ENCODE measurements around the gene MYH10.

Gene MYH10

DNA sequence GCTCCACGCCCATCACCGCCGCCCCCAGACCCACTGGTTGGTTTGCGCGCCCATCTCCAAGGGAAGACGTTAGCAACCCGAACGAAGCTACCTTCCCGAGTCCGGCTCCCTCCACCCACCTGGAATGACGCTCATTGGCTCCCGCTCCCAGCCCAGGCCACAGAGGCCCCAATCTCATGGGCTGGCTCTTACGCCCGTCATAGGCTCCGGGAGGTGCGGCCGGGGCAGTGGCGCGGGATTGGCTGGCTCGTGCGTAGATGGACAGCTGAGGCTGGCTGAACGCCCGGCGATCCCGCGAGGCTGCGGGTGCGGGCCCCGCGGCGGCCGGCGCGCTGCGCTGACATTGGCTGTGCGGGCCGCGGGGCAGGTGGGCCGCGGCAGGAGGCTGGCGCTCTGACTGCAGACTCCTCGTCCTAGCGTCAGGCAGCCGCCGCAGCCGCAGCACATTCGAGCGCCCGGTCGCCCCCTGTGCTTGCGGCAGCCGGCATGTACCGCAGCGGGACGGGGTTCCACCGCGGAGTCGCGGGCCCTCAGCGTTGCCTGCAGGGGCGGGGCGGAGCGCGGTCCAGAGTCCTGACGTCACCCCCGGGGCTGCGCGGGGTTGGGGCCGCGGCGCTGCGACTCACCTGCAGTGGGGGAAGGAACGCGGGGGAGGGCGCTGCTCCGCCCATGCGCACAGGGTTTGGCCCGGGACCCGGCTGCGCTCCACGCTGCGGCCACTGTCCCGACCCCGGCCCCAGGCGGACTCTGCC is 453 bp upstream of the MYH10 start:
- peak overlapping the region; percentile 84 for H2BK5ac ChIP-seq (ENCODE audit: low read depth, low read length, poor library complexity, severe bottlenecking)
- peak overlapping the region in 1 of 2 experiments; percentile 7 for H3K4ac ChIP-seq (ENCODE audit: low read depth in 1 of 2, low read length in 2 of 2)
- H2BK120ac ChIP-seq (ENCODE audit: low read depth, low read length): no peak overlapping the region
- no peaks in the 10 kb centered on the region for H3K27me3 ChIP-seq (ENCODE audit: control insufficient read depth in 1 of 2, insufficient read depth in 1 of 2, low read length in 2 of 2)
- peak overlapping the region in 1 of 2 experiments; percentile 66 for H2BK12ac ChIP-seq (ENCODE audit: low read length in 2 of 2)
- peak overlapping the region; percentile 82 for H4K8ac ChIP-seq (ENCODE audit: low read length)
- H3K4me3 ChIP-seq (ENCODE audit: insufficient read depth in 1 of 2, low read depth in 1 of 2, low read length in 2 of 2): peak overlapping the region; percentile 94 to 95
- H3K14ac ChIP-seq (ENCODE audit: low read length in 2 of 2): no peak overlapping the region
- WGBS: under 1% methylated on average over 71 of the region's 85 CpGs
- no peak overlapping the region for H2BK15ac ChIP-seq (ENCODE audit: low read depth, poor library complexity, severe bottlenecking)
- no peaks in the 10 kb centered on the region for H3K79me1 ChIP-seq (replicated peaks; ENCODE audit: low read length, poor library complexity, severe bottlenecking)
- peaks cover 6% of the 10 kb centered on the region for H3K4me1 ChIP-seq (ENCODE audit: control insufficient read depth, insufficient read depth, low read depth, low read length)
- H2AK5ac ChIP-seq (ENCODE audit: low read length, severe bottlenecking): no peak overlapping the region
- DNase-seq: peak; percentile 100
- H3K18ac ChIP-seq (ENCODE audit: low read depth in 1 of 2, low read length in 2 of 2): peak overlapping the region; percentile 77 to 89
- peak overlapping the region; percentile 93 for H3K4me2 ChIP-seq (ENCODE audit: low read length, poor library complexity, severe bottlenecking)
- peak overlapping the region; percentile 90 for H2AFZ ChIP-seq (ENCODE audit: low read depth, low read length)
- H3K23ac ChIP-seq (ENCODE audit: low read length in 2 of 2): peak overlapping the region in 1 of 2 experiments; percentile 57
- H4K91ac ChIP-seq (ENCODE audit: low read length): peak overlapping the region; percentile 27
- peaks cover 0 to 2% of the 10 kb centered on the region in 2 experiments for H3K36me3 ChIP-seq (ENCODE audit: control insufficient read depth in 1 of 2, insufficient read depth in 2 of 2, low read depth in 1 of 2, low read length in 2 of 2)
- peak overlapping the region; percentile 92 for H3K9ac ChIP-seq (ENCODE audit: low read length)
- no peaks in the 10 kb centered on the region for H3K9me3 ChIP-seq (ENCODE audit: control insufficient read depth, low read length)
- peak overlapping the region; percentile 52 for H3K27ac ChIP-seq (ENCODE audit: low read length, poor library complexity, severe bottlenecking)

DNA sequence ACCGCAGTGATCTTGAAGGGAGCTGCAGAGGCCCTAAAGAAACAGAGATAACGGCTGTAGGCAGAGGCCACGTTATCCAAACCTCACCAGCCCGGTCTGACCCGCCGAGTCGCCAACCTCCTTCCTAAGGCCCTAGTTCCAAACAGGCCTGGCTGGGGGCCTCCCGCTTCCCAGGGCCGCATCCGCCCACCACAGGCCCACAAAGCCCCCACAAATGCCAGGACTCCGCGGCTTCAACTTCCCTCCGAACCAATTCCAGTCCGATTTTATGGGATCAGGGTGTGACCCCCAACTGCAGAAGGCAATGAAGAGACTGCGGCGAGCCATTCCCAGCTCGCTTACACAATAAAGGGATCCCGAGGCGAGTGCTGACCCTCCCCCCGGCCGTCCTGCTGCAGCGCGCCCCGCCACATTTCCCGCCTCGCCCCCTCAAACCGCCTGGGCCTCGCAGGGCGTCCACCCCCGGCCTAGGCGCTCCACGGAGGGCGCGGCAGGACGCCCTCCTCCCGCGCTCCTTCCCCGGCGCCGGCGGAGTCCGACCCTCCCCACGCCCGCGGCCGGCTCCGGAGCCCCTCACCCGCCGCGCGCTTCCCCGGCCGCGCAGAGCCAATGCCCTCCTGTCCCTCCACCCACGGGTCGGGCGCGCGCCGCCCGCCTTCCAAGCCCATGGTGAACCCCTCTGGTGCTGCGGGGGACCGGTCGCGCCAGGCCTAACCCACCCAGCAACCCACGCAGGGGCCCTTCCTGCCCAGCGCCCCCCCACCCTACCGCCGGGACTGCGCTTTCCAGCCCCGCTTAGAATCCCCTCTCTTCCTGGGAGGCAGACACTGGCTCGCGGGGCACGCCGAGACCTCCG is 926 bp downstream of the MYH10 start:
- H3K14ac ChIP-seq (ENCODE audit: low read length in 2 of 2): peak overlapping the region in 1 of 2 experiments; percentile 97
- H3K4me2 ChIP-seq (ENCODE audit: low read length, poor library complexity, severe bottlenecking): peak overlapping the region; percentile 83
- peaks cover 0 to 2% of the 10 kb centered on the region in 2 experiments for H3K36me3 ChIP-seq (ENCODE audit: control insufficient read depth in 1 of 2, insufficient read depth in 2 of 2, low read depth in 1 of 2, low read length in 2 of 2)
- peaks cover 6% of the 10 kb centered on the region for H3K4me1 ChIP-seq (ENCODE audit: control insufficient read depth, insufficient read depth, low read depth, low read length)
- DNase-seq: peak; percentile 58
- no peaks in the 10 kb centered on the region for H3K27me3 ChIP-seq (ENCODE audit: control insufficient read depth in 1 of 2, insufficient read depth in 1 of 2, low read length in 2 of 2)
- H2BK15ac ChIP-seq (ENCODE audit: low read depth, poor library complexity, severe bottlenecking): peak overlapping the region; percentile 69
- H4K91ac ChIP-seq (ENCODE audit: low read length): peak overlapping the region; percentile 89
- H4K8ac ChIP-seq (ENCODE audit: low read length): peak overlapping the region; percentile 90
- peak overlapping the region; percentile 28 for H3K27ac ChIP-seq (ENCODE audit: low read length, poor library complexity, severe bottlenecking)
- H3K79me1 ChIP-seq (replicated peaks; ENCODE audit: low read length, poor library complexity, severe bottlenecking): no peaks in the 10 kb centered on the region
- H3K4ac ChIP-seq (ENCODE audit: low read depth in 1 of 2, low read length in 2 of 2): peak overlapping the region; percentile 17 to 77
- peak overlapping the region; percentile 92 to 99 for H3K18ac ChIP-seq (ENCODE audit: low read depth in 1 of 2, low read length in 2 of 2)
- peak overlapping the region; percentile 85 for H2BK120ac ChIP-seq (ENCODE audit: low read depth, low read length)
- H2BK5ac ChIP-seq (ENCODE audit: low read depth, low read length, poor library complexity, severe bottlenecking): peak overlapping the region; percentile 86
- H2AFZ ChIP-seq (ENCODE audit: low read depth, low read length): peak overlapping the region; percentile 54
- H2BK12ac ChIP-seq (ENCODE audit: low read length in 2 of 2): peak overlapping the region in 1 of 2 experiments; percentile 57
- H3K23ac ChIP-seq (ENCODE audit: low read length in 2 of 2): peak overlapping the region in 1 of 2 experiments; percentile 72
- under 1% methylated on average over 66 of the region's 76 CpGs for WGBS
- peak overlapping the region; percentile 94 to 95 for H3K4me3 ChIP-seq (ENCODE audit: insufficient read depth in 1 of 2, low read depth in 1 of 2, low read length in 2 of 2)
- H3K9me3 ChIP-seq (ENCODE audit: control insufficient read depth, low read length): no peaks in the 10 kb centered on the region
- no peak overlapping the region for H2AK5ac ChIP-seq (ENCODE audit: low read length, severe bottlenecking)
- H3K9ac ChIP-seq (ENCODE audit: low read length): peak overlapping the region; percentile 92

DNA sequence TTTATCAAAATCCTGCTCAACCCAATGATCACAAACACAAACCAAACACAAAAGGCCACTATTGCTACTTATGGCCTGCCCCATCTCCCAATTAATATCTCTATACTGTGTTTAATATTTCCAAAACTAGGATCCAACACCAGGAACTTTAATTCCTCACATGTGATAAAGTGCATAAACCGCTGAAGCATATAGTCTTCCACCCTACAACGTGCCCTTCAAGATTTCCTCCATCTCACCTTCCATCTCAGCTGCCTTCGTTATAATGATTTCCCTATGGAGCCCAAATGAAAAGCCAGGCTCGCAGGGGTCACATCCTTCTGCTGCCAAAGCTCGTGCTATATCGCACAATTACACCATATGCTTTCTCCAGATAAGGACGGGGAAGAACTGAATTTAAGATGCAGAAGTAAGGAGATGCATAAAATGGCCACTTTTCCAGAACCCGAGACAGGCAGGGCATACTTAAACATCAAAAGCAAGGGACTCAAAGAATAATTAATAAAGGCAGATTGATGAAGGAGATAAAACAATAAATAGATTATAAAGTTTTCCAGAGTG is 1.8 kb downstream of the MYH10 start:
- Histone ChIP-seq H3K4ac (ENCODE audit: low read depth in 1 of 2, low read length in 2 of 2) (no peak overlapping the region), H3K9me3 (ENCODE audit: control insufficient read depth, low read length) (no peaks in the 10 kb centered on the region), H2AK5ac (ENCODE audit: low read length, severe bottlenecking) (peak overlapping the region; percentile 47), H2BK120ac (ENCODE audit: low read depth, low read length) (no peak overlapping the region), H3K27ac (ENCODE audit: low read length, poor library complexity, severe bottlenecking) (no peak overlapping the region), H2BK5ac (ENCODE audit: low read depth, low read length, poor library complexity, severe bottlenecking) (no peak overlapping the region), H3K4me3 (ENCODE audit: insufficient read depth in 1 of 2, low read depth in 1 of 2, low read length in 2 of 2) (peak overlapping the region in 1 of 2 experiments; percentile 61), H3K18ac (ENCODE audit: low read depth in 1 of 2, low read length in 2 of 2) (no peak overlapping the region), H2AFZ (ENCODE audit: low read depth, low read length) (no peak overlapping the region), H4K91ac (ENCODE audit: low read length) (no peak overlapping the region), H4K8ac (ENCODE audit: low read length) (no peak overlapping the region), H2BK15ac (ENCODE audit: low read depth, poor library complexity, severe bottlenecking) (no peak overlapping the region), H3K14ac (ENCODE audit: low read length in 2 of 2) (no peak overlapping the region), H2BK12ac (ENCODE audit: low read length in 2 of 2) (no peak overlapping the region), H3K23ac (ENCODE audit: low read length in 2 of 2) (no peak overlapping the region), H3K79me1 (replicated peaks; ENCODE audit: low read length, poor library complexity, severe bottlenecking) (no peaks in the 10 kb centered on the region), H3K36me3 (ENCODE audit: control insufficient read depth in 1 of 2, insufficient read depth in 2 of 2, low read depth in 1 of 2, low read length in 2 of 2) (peaks cover 0 to 2% of the 10 kb centered on the region in 2 experiments), H3K9ac (ENCODE audit: low read length) (peak overlapping the region; percentile 92), H3K4me1 (ENCODE audit: control insufficient read depth, insufficient read depth, low read depth, low read length) (peaks cover 8% of the 10 kb centered on the region), H3K27me3 (ENCODE audit: control insufficient read depth in 1 of 2, insufficient read depth in 1 of 2, low read length in 2 of 2) (no peaks in the 10 kb centered on the region), H3K4me2 (ENCODE audit: low read length, poor library complexity, severe bottlenecking) (peak overlapping the region; percentile 57)
- no peak for DNase-seq
- WGBS: 32% methylated on average over 6 of the region's 8 CpGs
